A549 treated with DMSO at 1 μM for 4 hours (cell line): ENCODE data around the gene ZNF888. TPM values are rescaled to one million over a fixed set of nuclear protein-coding genes. Genes with fewer than 3 reads are reported as not detected.

Experiments used
- total RNA-seq: library from RNA; stranded (reverse); fragments of 200-300 nt; extraction: Qiagen RNA extraction; gene quantifications from 5 replicates; pipeline ENCODE4 v1.2.3, GENCODE V29; 2022; ENCODE audit warnings: low read depth

Gene ZNF888
- 0.02 TPM in 1 of 5 replicates, not detected in the others for total RNA-seq

GRCh38 chr19:52922841-52923777 is at the start of gene ZNF888:
Gene ZNF888, minus strand, starts transcription at chr19:52923428. Its CDS starts 5,555 bp downstream, at chr19:52917873.

DNA sequence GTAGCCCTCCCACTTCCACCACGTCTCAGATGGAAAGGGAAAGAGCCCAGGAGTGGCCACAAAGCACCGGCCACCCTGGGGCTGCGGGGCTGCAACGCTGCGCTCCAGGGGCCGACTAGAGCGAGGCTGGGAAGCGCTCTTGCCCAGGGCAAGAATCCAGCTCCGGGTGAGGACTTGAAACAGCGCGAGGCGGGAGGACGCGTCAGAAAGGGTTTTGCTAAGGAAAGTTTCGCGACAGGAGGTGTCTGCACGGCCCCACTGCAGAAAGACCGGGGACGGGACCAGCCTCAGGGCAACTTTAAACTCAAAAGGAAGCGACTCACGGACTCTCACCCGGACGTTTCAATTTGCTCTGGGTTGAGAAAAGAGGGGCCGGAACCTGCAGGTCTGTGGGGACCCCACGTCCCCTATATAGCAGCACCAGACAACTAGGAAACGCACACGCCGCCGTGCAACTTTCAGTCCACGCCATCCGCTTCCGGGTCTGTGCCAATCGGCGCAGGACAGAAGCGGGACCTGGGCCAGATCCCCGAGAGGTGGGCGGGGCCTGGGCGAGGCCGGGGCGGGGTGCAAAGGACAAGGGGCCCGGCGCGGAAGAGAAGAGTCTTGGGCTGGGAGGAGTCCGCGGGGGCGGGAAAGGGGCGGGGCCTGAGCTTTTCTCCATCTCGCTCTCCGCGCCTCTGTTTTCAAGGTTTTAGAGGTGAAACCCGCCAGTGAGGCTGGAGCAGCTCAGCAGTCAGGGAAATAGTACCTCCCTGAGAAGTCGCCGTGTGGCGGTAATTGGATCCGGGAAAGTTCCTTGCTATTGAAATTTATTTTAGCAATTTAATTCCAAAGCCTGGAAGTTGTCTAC is 39.4 kb upstream of the ZNF888 start, which contains the start of gene ZNF816:
Gene ZNF816 (minus strand): TSS at position 488 of the 853 bp plus-strand sequence. CDS start 6,792 bp downstream, outside the sequence.

GRCh38 chr19:52897138-52897935 is 25.9 kb downstream of the ZNF888 start, which contains the start of gene ZNF320:
Gene ZNF320, minus strand, starts transcription at chr19:52897635. Its CDS starts 7,380 bp downstream, at chr19:52890255.

GRCh38 chr19:52857378-52858191 is 65.6 kb downstream of the ZNF888 start, which contains the start of gene ZNF468:
Gene ZNF468, minus strand, starts transcription at chr19:52857619. Its CDS starts 3,347 bp downstream, at chr19:52854272.

Other genes starting within 250 kb of the ZNF888 start
- gene ZNF611, start 188.4 kb downstream of the ZNF888 start, total RNA-seq: 2.8 to 3.6 TPM (median 3.2 TPM) in 5 replicates
- gene ZNF600, start 136.6 kb downstream of the ZNF888 start, total RNA-seq: 0.11 to 0.39 TPM (median 0.19 TPM) in 5 replicates
- gene ZNF28, start 101.8 kb downstream of the ZNF888 start, total RNA-seq: 0.38 to 3.0 TPM (median 1.0 TPM) in 5 replicates
- gene ZNF468, start 65.8 kb downstream of the ZNF888 start, total RNA-seq: 0.44 to 0.59 TPM (median 0.55 TPM) in 5 replicates
- not detected in 5 replicates for gene ZNF320, start 25.8 kb downstream of the ZNF888 start, total RNA-seq
- gene ZNF816, start 39.5 kb upstream of the ZNF888 start, total RNA-seq: 0.03 to 0.07 TPM (median 0.06 TPM) in 3 of 5 replicates, not detected in the others
- not detected in 5 replicates for gene ERVV-1, start 90.5 kb upstream of the ZNF888 start, total RNA-seq
- gene ERVV-2, start 121.3 kb upstream of the ZNF888 start, total RNA-seq: not detected in 5 replicates
- 7.2 to 10.6 TPM (median 8.1 TPM) in 5 replicates for gene ZNF160, start 180.0 kb upstream of the ZNF888 start, total RNA-seq
- not detected in 5 replicates for gene ZNF415, start 209.5 kb upstream of the ZNF888 start, total RNA-seq
- gene ZNF347, start 235.6 kb upstream of the ZNF888 start, total RNA-seq: not detected in 5 replicates